IPS-NIHi11 (cell line): ENCODE data around the gene TCF23.

Experiments used
- DNase-seq: peaks from one replicate; pipeline ENCODE4 v3.0.0; 2012; ENCODE audit warnings: mixed read lengths, low spot score

TCF23 gene

DNA sequence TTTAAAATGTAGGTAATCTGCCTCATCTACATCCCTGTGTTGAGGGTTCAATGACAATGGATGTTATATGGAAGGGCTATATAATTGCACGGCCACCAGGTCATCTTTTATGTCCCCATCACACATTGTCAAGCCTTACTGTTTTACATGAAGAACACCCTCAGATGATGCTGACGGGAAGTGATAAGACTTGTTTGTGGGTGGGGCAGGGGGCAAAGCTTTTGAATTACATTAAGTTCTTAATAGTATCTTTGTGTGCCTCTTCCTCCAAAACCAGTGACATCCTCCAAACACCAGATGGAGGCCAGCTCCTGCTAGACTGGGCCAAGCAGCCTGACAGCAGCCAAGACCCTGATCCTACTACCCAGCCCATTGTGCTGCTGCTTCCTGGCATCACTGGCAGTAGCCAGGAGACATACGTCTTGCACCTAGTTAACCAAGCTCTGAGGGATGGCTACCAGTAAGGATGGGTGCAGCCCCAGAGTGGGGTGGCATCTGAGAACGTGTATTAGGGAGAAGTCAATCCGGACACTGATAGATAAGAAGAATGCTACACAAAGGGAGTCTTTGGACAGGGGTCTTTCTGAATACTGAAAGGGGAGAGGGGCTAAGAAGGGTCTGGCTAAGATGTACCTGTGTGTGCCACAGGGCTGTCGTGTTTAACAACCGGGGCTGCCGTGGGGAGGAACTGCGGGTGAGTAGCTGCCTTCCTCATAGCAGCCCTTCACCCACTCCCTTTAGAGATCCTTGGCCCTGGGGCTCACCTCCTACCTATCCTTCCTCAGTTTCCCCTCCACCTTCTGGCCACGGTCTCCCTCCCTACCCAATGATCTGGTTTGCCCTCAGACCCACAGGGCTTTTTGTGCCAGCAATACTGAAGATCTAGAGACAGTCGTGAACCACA, 19.9 kb upstream of the TCF23 start:
- no peak for DNase-seq

DNA sequence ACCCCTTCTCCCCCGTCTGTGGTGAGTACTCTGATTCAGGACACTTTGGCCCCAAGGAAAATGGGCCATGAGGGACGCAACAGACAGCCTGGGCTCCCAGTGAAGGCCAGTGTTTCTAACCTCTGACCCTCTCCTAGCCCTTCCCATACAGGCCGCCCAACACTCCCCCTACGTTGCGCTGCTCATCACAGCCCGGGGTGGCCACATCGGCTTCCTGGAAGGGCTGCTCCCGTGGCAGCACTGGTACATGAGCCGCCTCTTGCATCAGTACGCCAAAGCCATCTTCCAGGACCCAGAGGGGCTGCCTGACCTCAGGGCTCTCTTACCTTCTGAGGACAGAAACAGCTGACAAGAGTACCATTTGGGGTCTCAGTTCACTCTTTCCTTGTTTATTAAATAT, 18.4 kb upstream of the TCF23 start:
- no peak for DNase-seq

DNA sequence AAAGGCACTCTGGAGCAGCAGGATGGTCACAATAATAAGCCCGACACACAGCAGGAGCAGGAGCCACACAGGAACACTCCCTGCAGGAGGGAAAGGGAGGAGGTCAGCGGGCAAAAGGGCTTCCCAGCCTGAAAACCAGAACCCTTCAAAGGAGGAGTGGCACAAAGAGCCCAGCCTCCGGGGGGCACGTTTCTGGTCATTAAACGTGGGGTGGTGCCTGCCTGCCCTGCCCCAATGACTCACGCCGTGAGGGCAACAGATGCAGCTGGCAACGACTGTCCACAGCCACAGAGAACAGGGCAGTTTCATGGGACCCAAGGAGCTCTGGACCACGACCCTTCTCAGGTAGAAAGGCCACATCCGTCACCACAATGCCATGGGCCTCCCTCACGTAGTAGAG, 17.4 kb upstream of the TCF23 start:
- no peak for DNase-seq

DNA sequence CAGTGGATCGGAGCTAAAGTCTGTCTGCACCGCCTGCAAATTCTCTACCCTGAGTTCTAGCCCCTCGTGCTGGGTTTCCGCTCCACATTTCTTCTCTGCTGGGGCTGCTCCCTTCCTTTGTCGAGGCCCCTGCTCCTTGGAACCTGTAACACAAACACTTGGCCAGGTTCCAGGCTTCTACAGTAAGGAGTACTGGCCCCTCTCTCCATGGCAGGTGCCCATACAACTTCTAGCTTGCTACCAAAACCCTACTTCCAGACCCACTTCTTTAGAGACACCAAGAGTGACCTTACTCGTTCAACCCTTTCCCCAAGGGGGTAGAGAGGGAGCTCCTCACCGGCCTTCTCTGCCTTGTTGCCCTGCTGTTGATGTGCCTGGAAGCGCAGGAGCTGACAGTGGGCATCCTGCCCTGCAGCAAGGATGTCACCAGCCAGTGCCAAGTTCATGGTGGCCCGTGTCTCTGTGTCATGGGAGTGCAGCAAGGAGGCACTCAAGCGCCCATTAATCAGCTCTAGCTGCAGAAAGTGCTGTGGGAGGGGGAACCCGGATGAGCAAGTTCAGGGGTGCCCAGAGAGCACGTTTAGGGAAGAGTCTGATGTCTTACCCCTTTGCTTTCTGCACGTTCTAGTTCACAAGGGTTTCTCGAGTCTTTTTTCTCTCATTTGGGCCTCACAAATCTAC, 15.5 kb upstream of the TCF23 start:
- DNase-seq = no peak

DNA sequence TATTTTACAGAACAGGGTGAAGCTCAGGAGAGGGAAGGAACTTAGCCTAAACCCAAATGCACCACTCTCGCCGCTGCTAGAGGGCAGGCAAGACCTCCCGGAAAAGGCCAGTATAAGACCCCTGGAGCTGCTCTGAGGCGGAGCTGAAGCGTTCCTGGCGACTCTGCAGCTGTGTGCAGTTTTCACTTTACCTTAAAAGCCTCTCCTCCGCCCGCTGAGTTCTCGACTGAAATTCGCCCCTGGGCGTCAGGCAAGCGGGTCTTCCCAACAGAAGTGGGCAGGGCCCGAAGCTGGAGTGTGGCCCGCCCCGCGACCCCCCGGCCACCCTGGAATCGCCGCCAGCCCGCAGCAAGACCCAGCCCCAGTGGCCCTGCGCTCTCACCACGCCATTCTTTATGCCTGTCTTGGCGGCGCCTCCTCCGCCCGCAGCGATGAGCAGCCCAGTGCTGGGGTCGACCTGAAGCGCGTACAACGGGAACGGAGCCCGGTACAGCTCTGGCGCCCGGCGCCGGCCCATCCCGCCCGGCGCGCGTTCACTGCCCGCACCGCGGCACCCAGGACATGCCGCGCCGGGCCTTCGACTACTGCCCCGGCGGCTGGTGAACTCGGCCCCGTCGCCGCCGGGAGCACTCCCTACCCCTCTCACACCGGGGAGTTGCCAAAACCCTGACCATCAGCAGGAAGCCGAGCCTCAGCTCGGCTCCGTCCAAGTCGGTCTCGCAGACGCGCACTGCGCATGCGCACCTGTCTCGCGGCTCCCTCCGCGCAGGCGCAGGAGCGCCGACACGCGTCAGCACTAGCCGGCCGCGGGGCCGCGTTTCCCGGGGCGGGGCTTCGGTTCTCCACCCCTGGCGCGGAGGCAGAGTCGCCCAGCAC, 14.7 kb upstream of the TCF23 start, which contains the start of gene PREB:
PREB (minus strand) TSS at position 732 of the 876 bp plus-strand sequence; CDS start at position 517, 215 bp downstream.
- peak; percentile 99 for DNase-seq

DNA sequence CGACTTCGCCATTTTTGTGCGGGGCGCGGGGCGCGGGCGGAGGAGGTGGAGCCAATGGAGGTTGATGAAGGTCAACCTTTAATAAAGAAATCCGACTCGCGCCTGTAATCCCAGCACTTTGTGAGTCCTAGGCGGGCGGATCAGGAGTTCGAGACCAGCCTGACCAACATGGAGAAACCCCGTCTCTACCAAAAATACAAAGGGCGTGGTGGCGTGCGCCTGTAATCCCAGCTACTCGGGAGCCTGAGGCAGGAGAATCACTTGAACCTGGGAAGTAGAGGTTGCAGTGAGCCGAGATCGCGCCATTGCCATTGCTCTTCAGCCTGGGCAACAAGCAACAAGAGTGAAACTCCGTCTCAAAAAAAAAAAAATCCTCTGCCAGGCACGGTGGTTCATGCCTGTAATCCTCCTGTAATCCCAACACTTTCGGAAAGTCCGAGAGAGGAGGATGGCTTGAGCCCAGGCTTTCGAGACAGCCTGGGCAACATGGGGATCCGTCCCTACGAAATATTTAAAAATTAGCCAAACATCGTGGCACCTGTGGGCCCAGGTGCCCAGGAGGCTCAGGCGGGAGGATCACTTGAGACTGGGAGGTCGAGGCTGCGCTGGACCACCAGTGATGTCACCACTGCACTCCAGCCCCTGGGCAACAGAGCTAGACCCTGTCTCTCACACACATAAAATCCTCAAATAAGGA, 13.9 kb upstream of the TCF23 start:
- DNase-seq = no peak

DNA sequence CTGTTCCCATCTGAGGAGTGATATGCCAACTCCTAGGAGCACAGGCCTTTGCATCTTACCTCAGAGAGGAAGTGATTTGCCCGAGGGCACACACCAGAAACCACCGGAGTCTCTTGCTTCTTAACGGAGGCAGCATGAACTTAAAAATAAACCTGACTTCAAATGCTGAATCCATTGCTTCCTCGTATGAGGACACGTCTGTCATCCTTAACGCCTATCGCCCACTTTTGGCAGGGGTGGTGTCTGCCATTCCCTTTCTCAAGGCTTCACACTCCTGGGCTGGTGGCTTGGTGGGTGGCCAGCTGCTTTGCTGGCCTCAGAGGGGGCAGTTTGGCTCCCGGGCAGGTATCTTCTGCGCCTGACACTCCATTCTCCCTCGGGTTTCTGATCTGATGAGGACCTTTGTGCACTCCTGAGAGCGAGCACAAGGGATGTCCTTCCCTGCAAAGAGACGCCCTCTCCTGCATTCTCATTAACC, 13.3 kb upstream of the TCF23 start:
- DNase-seq = no peak

DNA sequence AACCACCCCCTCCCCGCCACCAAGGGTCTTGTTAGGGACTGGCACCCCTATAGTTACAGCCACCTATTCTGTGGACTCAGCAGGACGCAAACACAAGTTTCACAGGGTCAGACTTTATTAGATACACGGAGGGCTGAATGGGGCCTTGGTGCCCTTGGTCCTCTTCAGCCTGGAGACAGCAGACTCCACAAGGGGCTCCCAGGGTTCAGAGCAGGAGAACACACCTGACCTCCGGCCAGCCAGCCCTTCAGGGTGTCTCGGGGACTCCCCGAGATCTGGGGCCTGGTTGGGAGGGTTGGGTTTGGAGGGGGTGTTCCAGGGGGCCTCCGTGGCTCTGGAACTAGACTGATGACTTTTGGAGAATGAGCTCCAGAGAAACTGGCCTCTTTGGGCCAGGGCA, 12.1 kb upstream of the TCF23 start:
- DNase-seq = no peak

DNA sequence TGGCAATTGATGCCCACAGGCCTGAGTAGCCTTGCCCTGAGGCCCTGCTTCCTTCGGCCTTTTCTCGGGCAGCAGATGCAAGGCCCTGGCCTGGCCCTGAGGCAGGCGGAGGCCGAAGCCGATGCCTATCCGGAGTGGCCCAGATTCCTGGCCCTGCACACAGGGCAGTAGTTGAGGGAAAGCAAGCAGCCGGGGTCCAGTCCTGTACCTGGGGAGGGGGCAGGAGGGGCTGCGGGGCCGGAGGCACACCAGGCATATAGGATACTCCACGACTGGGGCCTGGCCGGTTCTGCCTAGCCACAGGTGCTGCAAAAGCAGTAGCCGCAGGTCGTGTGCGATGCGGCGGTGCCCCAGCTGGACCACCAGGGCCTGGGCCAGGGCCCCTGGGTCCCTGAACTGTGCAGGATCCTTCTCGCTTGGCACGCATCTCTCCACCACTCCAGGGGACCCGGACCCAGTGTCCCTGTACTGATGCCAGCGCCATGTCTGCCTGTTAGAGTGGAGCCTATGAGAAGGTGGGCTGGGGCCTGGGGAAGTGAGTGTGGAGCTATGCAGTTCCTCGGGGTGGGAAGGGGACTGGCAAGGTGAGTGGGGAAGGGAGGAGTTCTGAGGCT, 11.4 kb upstream of the TCF23 start:
- no peak for DNase-seq

DNA sequence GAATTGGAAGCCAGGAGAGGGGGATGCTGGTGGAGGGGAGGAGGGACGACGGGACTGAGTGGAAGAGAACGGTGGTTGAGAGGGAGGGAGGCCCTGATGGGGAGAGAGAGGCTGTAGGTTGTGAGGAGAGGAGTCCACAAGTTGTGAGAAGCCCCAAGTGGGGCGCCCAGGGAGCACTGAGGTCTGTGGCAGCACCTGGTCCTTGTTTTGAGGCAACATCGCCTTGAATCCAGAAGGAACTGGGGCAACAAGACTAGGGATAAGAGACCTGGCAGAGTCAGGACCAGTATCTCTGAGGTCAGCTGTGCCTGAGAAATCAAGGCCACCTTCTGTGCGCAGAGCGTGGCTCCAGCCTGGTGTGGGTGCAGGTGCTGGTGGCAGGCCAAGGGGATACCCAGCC, 10.7 kb upstream of the TCF23 start:
- no peak for DNase-seq

DNA sequence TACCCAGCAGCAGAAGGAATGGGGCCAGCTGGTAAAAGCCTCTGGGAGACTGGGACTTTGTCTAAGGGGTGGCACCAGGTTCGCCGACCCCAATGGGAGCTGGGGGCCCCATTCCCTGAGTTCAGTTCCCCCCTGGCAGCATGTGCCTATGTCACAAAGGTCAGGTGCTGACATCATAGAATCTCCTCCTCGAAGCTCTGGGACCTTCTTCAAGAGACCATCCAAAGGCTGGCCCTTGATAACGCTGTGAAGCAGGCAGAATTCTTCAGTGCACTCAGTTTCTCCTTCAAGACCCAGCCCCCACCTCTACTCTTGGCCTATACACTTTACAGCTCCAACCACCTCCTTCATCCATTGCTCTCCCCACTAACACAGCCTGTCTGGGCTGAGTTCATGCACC, 9.5 kb upstream of the TCF23 start, which contains the start of gene PRR30:
PRR30 (minus strand) TSS at position 101 of the 400 bp plus-strand sequence. CDS start 1,081 bp downstream, outside the sequence.
- no peak for DNase-seq

DNA sequence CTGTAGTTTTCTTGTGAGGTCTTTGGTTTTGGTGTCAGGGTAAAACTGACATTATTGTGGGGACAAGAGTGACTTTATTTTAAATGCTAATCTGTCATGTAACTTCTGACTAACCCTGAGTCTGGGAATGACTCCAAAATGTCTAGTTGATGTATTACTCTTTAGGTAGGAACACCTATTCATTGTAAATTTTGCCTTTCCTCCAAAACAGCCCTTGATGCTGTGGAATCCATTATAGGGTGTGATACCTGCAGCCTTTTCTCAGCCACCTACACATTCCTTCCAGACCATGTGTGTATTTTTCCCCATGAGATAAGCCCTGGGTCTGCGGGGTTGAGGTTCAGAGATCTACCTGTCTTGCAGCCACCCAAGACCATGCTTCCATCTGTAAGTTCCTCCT, 5.5 kb upstream of the TCF23 start:
- DNase-seq = no peak

DNA sequence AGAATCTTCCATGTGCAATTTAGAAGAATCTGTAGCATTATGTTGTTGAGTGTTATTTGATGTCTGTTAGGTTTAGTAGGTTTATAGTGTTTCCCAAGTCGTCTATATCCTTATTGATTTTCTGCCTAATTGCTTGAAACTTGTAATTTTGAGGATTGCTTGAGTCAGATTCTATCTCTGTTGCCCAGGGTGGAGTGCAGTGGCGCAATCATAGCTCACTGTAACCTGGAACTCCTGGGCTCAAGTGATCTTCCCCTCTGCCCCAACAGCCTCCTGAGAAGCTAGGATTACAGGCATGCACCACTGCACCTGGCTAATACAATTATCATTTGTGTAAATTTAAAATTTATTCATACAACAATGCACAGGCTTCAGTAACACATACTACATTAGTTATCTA, 3.1 kb upstream of the TCF23 start:
- no peak for DNase-seq

DNA sequence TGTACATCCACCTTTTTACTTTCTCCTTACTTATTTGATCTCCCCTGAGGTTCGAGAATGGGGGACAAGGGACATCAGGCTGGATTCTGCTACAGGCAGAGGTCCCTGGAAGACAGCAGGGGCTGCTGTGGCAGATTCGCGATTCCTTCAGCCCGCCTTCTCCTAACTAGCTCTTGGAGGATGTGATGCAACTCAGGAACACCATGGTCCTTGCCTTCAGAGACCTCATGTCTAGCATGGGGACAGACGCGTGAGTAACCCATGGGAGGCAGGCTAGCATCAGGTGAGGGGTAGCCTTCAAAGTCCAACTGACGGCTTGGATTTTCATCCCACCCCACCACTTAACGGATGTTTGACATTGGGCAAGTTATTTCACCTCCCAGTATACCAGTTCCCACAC, 869 bp upstream of the TCF23 start:
- no peak for DNase-seq

DNA sequence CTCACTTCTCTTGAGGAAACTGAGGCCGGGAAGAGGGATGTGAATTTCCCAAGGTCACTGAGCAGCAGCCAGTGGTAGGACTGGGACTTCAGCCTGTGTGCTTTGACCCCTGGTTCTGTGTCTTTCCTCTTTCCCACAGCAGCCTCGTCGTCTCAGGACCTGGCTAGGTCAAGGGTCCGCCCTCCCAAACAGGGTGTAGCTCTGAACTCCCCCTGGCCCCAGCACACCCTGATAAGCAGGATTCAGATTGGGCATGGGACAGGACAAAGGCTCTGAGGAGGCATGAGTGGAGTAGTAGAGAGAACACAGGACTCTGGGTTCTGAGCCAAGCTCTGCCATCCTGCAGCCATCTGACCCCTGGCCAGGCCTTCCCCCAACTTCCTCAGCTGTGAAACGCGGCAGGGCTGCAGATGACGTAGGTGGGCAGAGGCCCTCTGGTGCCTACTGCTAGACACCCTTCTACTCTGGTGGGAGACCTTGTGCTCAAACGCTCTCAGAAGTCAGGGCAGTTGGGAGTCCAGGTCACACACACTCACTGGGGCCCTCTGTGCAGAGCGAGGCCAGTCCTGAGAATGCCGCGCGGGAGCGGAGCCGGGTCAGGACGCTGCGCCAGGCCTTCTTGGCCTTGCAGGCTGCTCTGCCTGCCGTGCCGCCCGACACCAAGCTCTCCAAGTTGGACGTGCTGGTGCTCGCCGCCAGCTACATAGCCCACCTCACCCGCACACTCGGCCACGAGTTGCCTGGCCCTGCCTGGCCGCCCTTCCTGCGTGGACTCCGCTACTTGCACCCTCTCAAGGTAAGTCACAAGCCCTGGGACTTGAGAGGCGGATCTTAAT, 984 bp downstream of the TCF23 start:
- DNase-seq = no peak

DNA sequence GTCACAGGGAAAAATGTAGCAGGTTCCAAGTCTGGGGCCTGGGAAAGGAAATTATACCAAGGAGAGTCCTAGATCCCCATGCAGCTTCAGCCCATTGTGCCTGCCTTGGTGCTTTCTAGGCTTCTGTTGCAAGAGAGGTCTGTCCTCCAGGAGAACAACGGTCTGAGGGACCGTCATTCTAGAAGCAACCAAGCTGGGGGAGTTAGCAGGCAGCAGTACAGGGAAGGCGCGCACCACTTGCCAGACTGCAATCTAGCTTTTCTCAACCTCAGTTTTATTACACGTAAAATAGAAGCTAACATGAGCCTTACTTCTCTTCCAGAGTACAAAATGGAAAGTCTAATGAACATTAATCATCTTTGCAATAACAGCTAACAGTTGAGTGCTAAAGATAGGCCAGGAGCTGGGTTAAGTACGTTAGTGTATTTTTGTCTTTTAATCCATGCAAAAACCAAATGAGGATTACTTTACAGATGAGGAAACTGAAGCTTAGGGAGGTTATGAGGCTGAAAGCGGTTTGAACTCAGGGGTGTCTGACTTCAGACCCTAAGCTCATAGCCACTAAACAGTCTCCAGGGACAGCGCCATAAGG, 1.9 kb downstream of the TCF23 start:
- no peak for DNase-seq

DNA sequence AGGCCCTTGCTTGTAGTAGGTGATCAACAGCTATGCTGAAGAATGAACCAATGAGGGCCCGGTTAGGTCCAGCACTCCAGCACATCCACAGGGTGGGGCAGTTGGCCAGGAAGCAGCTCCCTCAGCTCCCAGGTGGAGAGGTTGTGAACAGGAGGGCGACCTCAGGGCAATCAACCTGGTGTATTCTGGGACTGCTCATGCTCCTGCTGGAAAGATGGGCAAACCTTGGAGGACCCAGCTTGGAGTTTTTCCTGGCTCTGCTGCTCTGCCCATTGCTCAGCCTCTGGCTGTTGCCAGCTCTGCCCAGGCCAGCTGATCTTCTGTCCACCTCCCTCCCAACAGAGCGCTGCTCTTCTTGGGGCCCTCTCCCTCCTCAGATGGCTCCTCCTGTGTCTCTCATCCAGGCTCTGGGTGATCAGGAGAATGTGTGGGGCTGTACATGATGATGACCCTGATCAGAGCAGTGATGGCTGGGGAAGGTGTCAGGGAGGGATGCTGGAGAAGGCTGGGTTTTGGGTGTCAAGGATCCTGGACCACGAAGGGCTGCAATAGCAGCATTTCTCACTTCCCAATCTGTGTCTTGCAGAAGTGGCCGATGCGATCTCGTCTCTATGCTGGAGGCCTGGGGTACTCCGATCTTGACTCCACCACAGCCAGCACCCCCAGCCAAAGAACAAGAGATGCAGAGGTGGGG, 3.4 kb downstream of the TCF23 start:
- peak; percentile 54 for DNase-seq

DNA sequence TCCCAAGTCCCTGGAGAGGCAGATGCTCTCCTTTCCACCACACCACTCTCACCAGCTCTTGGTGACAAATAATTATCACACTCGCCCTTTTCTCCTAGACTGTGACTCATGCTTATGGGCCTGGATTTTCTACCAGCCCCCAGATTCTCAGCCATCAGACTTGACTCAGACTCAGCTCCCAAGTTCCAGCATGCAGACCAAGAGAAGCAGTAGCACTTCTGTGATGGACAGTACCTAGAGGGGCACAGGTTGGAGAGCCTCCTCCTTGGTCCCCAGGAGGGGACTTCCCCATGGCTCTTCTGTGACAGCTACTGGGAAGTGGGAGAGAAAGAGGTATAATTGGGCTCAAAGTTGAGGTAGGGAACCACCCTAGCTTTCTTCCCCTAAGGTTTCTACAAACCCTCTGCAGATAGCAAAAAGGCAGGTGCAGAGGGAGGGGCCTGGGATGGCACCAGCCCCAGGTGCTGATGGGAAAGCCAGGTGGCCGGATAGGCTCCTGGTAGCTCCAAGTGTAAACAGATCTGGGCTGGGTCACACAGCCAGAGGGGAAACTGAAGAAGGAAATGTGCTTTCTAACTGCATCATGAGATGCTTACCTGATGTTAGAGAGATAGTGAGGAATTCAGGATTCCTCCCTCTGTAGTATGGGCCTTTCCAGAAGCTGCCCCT, 4.1 kb downstream of the TCF23 start:
- no peak for DNase-seq

DNA sequence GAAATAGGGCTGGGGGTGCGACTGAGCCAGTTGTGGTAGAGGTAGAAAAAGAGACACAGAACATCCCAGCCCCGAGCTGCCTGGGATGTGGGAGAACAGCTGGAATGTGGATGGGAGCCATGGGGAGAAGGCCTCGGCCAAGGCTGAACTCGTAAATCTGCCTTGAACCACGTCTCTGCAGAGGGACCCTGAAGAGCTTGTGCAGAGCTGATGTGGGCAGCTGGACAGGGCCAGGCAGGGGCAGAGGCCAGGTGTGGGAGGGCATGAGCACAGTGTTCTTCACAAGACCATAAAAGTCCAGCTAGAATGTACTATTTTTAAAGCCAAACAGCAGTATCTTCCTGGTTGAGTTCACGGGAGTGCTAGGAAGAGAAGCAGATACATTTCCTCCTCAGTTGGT, 5.7 kb downstream of the TCF23 start:
- DNase-seq = no peak
